Measurements from ENCODE around the gene OTULIN.

The OTULIN gene

GRCh38 chr5:14722923-14723322 is 58.4 kb downstream of the OTULIN start:
- DNase-seq (no peak), ATAC-seq (replicated peaks) (no peak)
- Mint-ChIP-seq H3K36me3 (ENCODE audit: insufficient read depth) (peaks cover 4% of the 10 kb centered on the region), H3K9me3 (no peaks in the 10 kb centered on the region), H3K27me3 (no peaks in the 10 kb centered on the region), H3K4me3 (no peak overlapping the region), H3K4me1 (ENCODE audit: low read depth in 2 of 2) (peaks cover 8 to 11% of the 10 kb centered on the region in 2 donors), H3K27ac (no peak overlapping the region)

- H3K36me3 Mint-ChIP-seq (ENCODE audit: insufficient read depth) = peaks cover 4% of the 10 kb centered on the region
- peak overlapping the region in 1 of 2 donors; percentile 46 for H3K27ac Mint-ChIP-seq
- no peak for ATAC-seq (replicated peaks)
- H3K4me3 Mint-ChIP-seq = no peak overlapping the region
- no peaks in the 10 kb centered on the region for H3K27me3 Mint-ChIP-seq
- peaks cover 6 to 7% of the 10 kb centered on the region in 2 donors for H3K4me1 Mint-ChIP-seq (ENCODE audit: low read depth in 2 of 2)
- DNase-seq = no peak
- H3K9me3 Mint-ChIP-seq = no peaks in the 10 kb centered on the region
Observed at GRCh38 chr5:14723701-14724132, 59.2 kb downstream of the OTULIN start.

- Mint-ChIP-seq H3K27ac (no peak overlapping the region), H3K9me3 (no peaks in the 10 kb centered on the region), H3K27me3 (no peaks in the 10 kb centered on the region), H3K4me1 (ENCODE audit: low read depth in 2 of 2) (peaks cover 3 to 6% of the 10 kb centered on the region in 2 donors), H3K4me3 (no peak overlapping the region), H3K36me3 (ENCODE audit: insufficient read depth) (peaks cover 5% of the 10 kb centered on the region)
- no peak for ATAC-seq (replicated peaks)
- no peak for DNase-seq
Observed at GRCh38 chr5:14724633-14725032, 60.1 kb downstream of the OTULIN start.

GRCh38 chr5:14726066-14726838 is 61.7 kb downstream of the OTULIN start:
- DNase-seq (no peak), ATAC-seq (replicated peaks) (no peak)
- no peak overlapping the region for H3K4me3 Mint-ChIP-seq
- peaks cover 11% of the 10 kb centered on the region for H3K36me3 Mint-ChIP-seq (ENCODE audit: insufficient read depth)
- peak overlapping the region in 1 of 2 donors; percentile 18 for H3K27ac Mint-ChIP-seq
- no peaks in the 10 kb centered on the region for H3K27me3 Mint-ChIP-seq
- peaks cover 3% of the 10 kb centered on the region in 2 donors for H3K4me1 Mint-ChIP-seq (ENCODE audit: low read depth in 2 of 2)
- no peaks in the 10 kb centered on the region for H3K9me3 Mint-ChIP-seq

GRCh38 chr5:14727428-14727865 is 62.9 kb downstream of the OTULIN start:
- Mint-ChIP-seq H3K4me1 (ENCODE audit: low read depth in 2 of 2) (peaks cover 3% of the 10 kb centered on the region in 2 donors), H3K4me3 (no peak overlapping the region), H3K9me3 (no peaks in the 10 kb centered on the region), H3K27me3 (no peaks in the 10 kb centered on the region), H3K36me3 (ENCODE audit: insufficient read depth) (peaks cover 11% of the 10 kb centered on the region), H3K27ac (no peak overlapping the region)
- DNase-seq = peak; percentile 66 to 68 (median 67)
- peak; percentile 80 for ATAC-seq (replicated peaks)

- DNase-seq (no peak), ATAC-seq (replicated peaks) (no peak)
- Mint-ChIP-seq H3K27ac (no peak overlapping the region), H3K9me3 (no peaks in the 10 kb centered on the region), H3K27me3 (no peaks in the 10 kb centered on the region), H3K4me1 (ENCODE audit: low read depth in 2 of 2) (peaks cover 3% of the 10 kb centered on the region in 2 donors), H3K36me3 (ENCODE audit: insufficient read depth) (peaks cover 11% of the 10 kb centered on the region), H3K4me3 (no peak overlapping the region)
Observed at GRCh38 chr5:14727928-14728458, 63.5 kb downstream of the OTULIN start.

GRCh38 chr5:14728459-14728938 is 64.0 kb downstream of the OTULIN start:
- no peak for DNase-seq
- Mint-ChIP-seq H3K4me3 (no peak overlapping the region), H3K36me3 (ENCODE audit: insufficient read depth) (peaks cover 11% of the 10 kb centered on the region), H3K27ac (no peak overlapping the region), H3K27me3 (no peaks in the 10 kb centered on the region), H3K9me3 (no peaks in the 10 kb centered on the region), H3K4me1 (ENCODE audit: low read depth in 2 of 2) (peaks cover 3% of the 10 kb centered on the region in 2 donors)
- ATAC-seq (replicated peaks) = no peak

- H3K9me3 Mint-ChIP-seq = no peaks in the 10 kb centered on the region
- H3K27ac Mint-ChIP-seq = peak overlapping the region; percentile 29 to 38
- peaks cover 11% of the 10 kb centered on the region for H3K36me3 Mint-ChIP-seq (ENCODE audit: insufficient read depth)
- H3K27me3 Mint-ChIP-seq = no peaks in the 10 kb centered on the region
- DNase-seq = no peak
- no peak for ATAC-seq (replicated peaks)
- no peak overlapping the region for H3K4me3 Mint-ChIP-seq
- H3K4me1 Mint-ChIP-seq (ENCODE audit: low read depth in 2 of 2) = peaks cover 3% of the 10 kb centered on the region in 2 donors
Observed at GRCh38 chr5:14729448-14730385, 65.2 kb downstream of the OTULIN start.

GRCh38 chr5:14730466-14730865 is 65.9 kb downstream of the OTULIN start:
- H3K27me3 Mint-ChIP-seq = no peaks in the 10 kb centered on the region
- H3K4me1 Mint-ChIP-seq (ENCODE audit: low read depth in 2 of 2) = peaks cover 3% of the 10 kb centered on the region in 2 donors
- peaks cover 7% of the 10 kb centered on the region for H3K36me3 Mint-ChIP-seq (ENCODE audit: insufficient read depth)
- ATAC-seq (replicated peaks) (no peak), DNase-seq (no peak)
- H3K4me3 Mint-ChIP-seq = no peak overlapping the region
- H3K27ac Mint-ChIP-seq = peak overlapping the region; percentile 29 to 38
- no peaks in the 10 kb centered on the region for H3K9me3 Mint-ChIP-seq

- peaks cover 7% of the 10 kb centered on the region for H3K36me3 Mint-ChIP-seq (ENCODE audit: insufficient read depth)
- ATAC-seq (replicated peaks) (no peak), DNase-seq (no peak)
- H3K4me3 Mint-ChIP-seq = no peak overlapping the region
- H3K27me3 Mint-ChIP-seq = no peaks in the 10 kb centered on the region
- no peaks in the 10 kb centered on the region for H3K9me3 Mint-ChIP-seq
- peaks cover 3% of the 10 kb centered on the region in 2 donors for H3K4me1 Mint-ChIP-seq (ENCODE audit: low read depth in 2 of 2)
- H3K27ac Mint-ChIP-seq = peak overlapping the region; percentile 29 to 38
Observed at GRCh38 chr5:14730881-14731280, 66.4 kb downstream of the OTULIN start.

GRCh38 chr5:14732991-14733390 is 68.5 kb downstream of the OTULIN start:
- no peak overlapping the region for H3K4me3 Mint-ChIP-seq

GRCh38 chr5:14733661-14734060 is 69.1 kb downstream of the OTULIN start:
- peak overlapping the region in 1 of 2 donors; percentile 54 for H3K27ac Mint-ChIP-seq
- H3K27me3 Mint-ChIP-seq = no peaks in the 10 kb centered on the region
- ATAC-seq (replicated peaks) = no peak
- H3K4me1 Mint-ChIP-seq (ENCODE audit: low read depth in 2 of 2) = peaks cover 0 to 3% of the 10 kb centered on the region in 2 donors
- peaks cover 12% of the 10 kb centered on the region for H3K36me3 Mint-ChIP-seq (ENCODE audit: insufficient read depth)
- H3K4me3 Mint-ChIP-seq = no peak overlapping the region
- H3K9me3 Mint-ChIP-seq = no peaks in the 10 kb centered on the region
- DNase-seq = no peak

More at GRCh38 chr5:14732991-14733390, 68.5 kb downstream of the OTULIN start:
- Mint-ChIP-seq H3K27me3 (no peaks in the 10 kb centered on the region), H3K27ac (peak overlapping the region in 1 of 2 donors; percentile 35), H3K4me1 (ENCODE audit: low read depth in 2 of 2) (peaks cover 0 to 3% of the 10 kb centered on the region in 2 donors), H3K9me3 (no peaks in the 10 kb centered on the region), H3K36me3 (ENCODE audit: insufficient read depth) (peaks cover 10% of the 10 kb centered on the region)
- ATAC-seq (replicated peaks) = no peak
- no peak for DNase-seq

GRCh38 chr5:14734396-14734795 is 69.9 kb downstream of the OTULIN start:
- peaks cover 16% of the 10 kb centered on the region for H3K36me3 Mint-ChIP-seq (ENCODE audit: insufficient read depth)

More at GRCh38 chr5:14734396-14734795, 69.9 kb downstream of the OTULIN start:
- no peaks in the 10 kb centered on the region for H3K27me3 Mint-ChIP-seq
- no peaks in the 10 kb centered on the region for H3K9me3 Mint-ChIP-seq
- ATAC-seq (replicated peaks) (no peak), DNase-seq (no peak)
- peaks cover 0 to 3% of the 10 kb centered on the region in 2 donors for H3K4me1 Mint-ChIP-seq (ENCODE audit: low read depth in 2 of 2)
- H3K27ac Mint-ChIP-seq = peak overlapping the region in 1 of 2 donors; percentile 54
- H3K4me3 Mint-ChIP-seq = no peak overlapping the region

All from effector memory CD8-positive, alpha-beta T cell (primary cell).